Neural cell (in vitro differentiated cells): Measurements from ENCODE around the gene MLPH.

Experiments
- POLR2AphosphoS5 ChIP-seq: IDR thresholded peaks from 2 replicates; pipeline ENCODE4 v1.6.1; 2012
- RAD21 ChIP-seq: fragments of 450-650 bp; conservative IDR thresholded peaks from 2 replicates; pipeline ENCODE4 v1.6.1; 2014; ENCODE audit warnings: antibody characterized with exemption, mild to moderate bottlenecking, moderate library complexity
- SMC3 ChIP-seq: fragments of 450-650 bp; conservative IDR thresholded peaks from 2 replicates; pipeline ENCODE4 v1.6.1; 2014; ENCODE audit warnings: antibody characterized with exemption, mild to moderate bottlenecking, moderate library complexity; ENCODE audit not compliant: poor library complexity
- TF ChIP-seq, protein P1 (sequence below): fragments of 450-650 bp; IDR thresholded peaks from 2 replicates; pipeline ENCODE4 v1.5.1; 2014; ENCODE audit warnings: antibody characterized with exemption, mild to moderate bottlenecking, moderate library complexity; ENCODE audit not compliant: poor library complexity, severe bottlenecking
- TF ChIP-seq, protein P2 (sequence below): IDR thresholded peaks from 2 replicates; pipeline ENCODE4 v1.6.1; 2012; ENCODE audit warnings: borderline replicate concordance

GRCh38 chr2:237547841-237548416 is 60.9 kb downstream of the MLPH start:
- TF ChIP-seq, protein P1, sequence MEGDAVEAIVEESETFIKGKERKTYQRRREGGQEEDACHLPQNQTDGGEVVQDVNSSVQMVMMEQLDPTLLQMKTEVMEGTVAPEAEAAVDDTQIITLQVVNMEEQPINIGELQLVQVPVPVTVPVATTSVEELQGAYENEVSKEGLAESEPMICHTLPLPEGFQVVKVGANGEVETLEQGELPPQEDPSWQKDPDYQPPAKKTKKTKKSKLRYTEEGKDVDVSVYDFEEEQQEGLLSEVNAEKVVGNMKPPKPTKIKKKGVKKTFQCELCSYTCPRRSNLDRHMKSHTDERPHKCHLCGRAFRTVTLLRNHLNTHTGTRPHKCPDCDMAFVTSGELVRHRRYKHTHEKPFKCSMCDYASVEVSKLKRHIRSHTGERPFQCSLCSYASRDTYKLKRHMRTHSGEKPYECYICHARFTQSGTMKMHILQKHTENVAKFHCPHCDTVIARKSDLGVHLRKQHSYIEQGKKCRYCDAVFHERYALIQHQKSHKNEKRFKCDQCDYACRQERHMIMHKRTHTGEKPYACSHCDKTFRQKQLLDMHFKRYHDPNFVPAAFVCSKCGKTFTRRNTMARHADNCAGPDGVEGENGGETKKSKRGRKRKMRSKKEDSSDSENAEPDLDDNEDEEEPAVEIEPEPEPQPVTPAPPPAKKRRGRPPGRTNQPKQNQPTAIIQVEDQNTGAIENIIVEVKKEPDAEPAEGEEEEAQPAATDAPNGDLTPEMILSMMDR: no peak
- no peak for TF ChIP-seq SMC3
- no peak for TF ChIP-seq RAD21
- no peak for TF ChIP-seq POLR2AphosphoS5
- TF ChIP-seq, protein P2, sequence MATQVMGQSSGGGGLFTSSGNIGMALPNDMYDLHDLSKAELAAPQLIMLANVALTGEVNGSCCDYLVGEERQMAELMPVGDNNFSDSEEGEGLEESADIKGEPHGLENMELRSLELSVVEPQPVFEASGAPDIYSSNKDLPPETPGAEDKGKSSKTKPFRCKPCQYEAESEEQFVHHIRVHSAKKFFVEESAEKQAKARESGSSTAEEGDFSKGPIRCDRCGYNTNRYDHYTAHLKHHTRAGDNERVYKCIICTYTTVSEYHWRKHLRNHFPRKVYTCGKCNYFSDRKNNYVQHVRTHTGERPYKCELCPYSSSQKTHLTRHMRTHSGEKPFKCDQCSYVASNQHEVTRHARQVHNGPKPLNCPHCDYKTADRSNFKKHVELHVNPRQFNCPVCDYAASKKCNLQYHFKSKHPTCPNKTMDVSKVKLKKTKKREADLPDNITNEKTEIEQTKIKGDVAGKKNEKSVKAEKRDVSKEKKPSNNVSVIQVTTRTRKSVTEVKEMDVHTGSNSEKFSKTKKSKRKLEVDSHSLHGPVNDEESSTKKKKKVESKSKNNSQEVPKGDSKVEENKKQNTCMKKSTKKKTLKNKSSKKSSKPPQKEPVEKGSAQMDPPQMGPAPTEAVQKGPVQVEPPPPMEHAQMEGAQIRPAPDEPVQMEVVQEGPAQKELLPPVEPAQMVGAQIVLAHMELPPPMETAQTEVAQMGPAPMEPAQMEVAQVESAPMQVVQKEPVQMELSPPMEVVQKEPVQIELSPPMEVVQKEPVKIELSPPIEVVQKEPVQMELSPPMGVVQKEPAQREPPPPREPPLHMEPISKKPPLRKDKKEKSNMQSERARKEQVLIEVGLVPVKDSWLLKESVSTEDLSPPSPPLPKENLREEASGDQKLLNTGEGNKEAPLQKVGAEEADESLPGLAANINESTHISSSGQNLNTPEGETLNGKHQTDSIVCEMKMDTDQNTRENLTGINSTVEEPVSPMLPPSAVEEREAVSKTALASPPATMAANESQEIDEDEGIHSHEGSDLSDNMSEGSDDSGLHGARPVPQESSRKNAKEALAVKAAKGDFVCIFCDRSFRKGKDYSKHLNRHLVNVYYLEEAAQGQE: no peak
